Suprapubic skin (tissue), 4 donors: ENCODE measurements around the gene NHSL1. TPM values are rescaled to one million over a fixed set of nuclear protein-coding genes. Genes with fewer than 3 reads are reported as not detected.

ENCODE experiments used
- DNase-seq, 2 donors: peaks; one replicate each; pipeline ENCODE4 v3.0.0-alpha.2; 2019; ENCODE audit warnings: low spot score in 2 of 2
- H3K27ac ChIP-seq: fragments of 200-600 bp; sonication (generic); one replicate; pipeline ENCODE4 v1.5.1; 2019
- H3K27me3 ChIP-seq: fragments of 200-600 bp; sonication (generic); one replicate; pipeline ENCODE4 v1.5.1; 2019
- H3K36me3 ChIP-seq: fragments of 200-600 bp; sonication (generic); one replicate; pipeline ENCODE4 v1.5.1; 2019
- H3K4me1 ChIP-seq: fragments of 200-600 bp; sonication (generic); one replicate; pipeline ENCODE4 v1.5.1; 2019
- H3K4me3 ChIP-seq: fragments of 200-600 bp; sonication (generic); one replicate; pipeline ENCODE4 v1.5.1; 2019; ENCODE audit warnings: mild to moderate bottlenecking
- H3K9me3 ChIP-seq: fragments of 200-600 bp; sonication (generic); one replicate; pipeline ENCODE4 v1.5.1; 2019
- CTCF ChIP-seq, 2 donors: fragments of 200-600 bp in 1 of 2; fragments of 450-650 bp in 1 of 2; sonication (generic) in 1 of 2; IDR thresholded peaks; one replicate each; pipeline ENCODE4 v1.5.1; 2016 to 2019; ENCODE audit warnings: antibody characterized with exemption in 2 of 2, mild to moderate bottlenecking in 1 of 2, moderate library complexity in 1 of 2
- EP300 ChIP-seq: sonication (generic); formaldehyde crosslinking; IDR thresholded peaks from one replicate; pipeline ENCODE4 v1.6.1; 2017; ENCODE audit warnings: antibody characterized with exemption
- POLR2A ChIP-seq, 2 donors: fragments of 450-650 bp; IDR thresholded peaks; one replicate each; pipeline ENCODE4 v1.6.1; 2017; ENCODE audit warnings: antibody characterized with exemption in 2 of 2, mild to moderate bottlenecking in 2 of 2, moderate library complexity in 2 of 2
- POLR2AphosphoS5 ChIP-seq, 3 donors: sonication (generic); formaldehyde crosslinking; IDR thresholded peaks; one replicate each; pipeline ENCODE4 v1.6.1; 2017; ENCODE audit warnings: antibody characterized with exemption in 3 of 3
- WGBS: methylation state at CpG from one replicate; pipeline ENCODE4 v1.1.5; 2018; 5-methylcytosine and 5-hydroxymethylcytosine counted together
- total RNA-seq, 4 donors: library from RNA; depleted of rRNA; stranded (reverse); fragments of >200 nt; gene quantifications; one replicate each; pipeline ENCODE4 v1.1.0, GENCODE V29; 2016

NHSL1 gene
- total RNA-seq, 4 donors from 2014 or later: 62.6 to 105 (median 79.8) TPM

DNA sequence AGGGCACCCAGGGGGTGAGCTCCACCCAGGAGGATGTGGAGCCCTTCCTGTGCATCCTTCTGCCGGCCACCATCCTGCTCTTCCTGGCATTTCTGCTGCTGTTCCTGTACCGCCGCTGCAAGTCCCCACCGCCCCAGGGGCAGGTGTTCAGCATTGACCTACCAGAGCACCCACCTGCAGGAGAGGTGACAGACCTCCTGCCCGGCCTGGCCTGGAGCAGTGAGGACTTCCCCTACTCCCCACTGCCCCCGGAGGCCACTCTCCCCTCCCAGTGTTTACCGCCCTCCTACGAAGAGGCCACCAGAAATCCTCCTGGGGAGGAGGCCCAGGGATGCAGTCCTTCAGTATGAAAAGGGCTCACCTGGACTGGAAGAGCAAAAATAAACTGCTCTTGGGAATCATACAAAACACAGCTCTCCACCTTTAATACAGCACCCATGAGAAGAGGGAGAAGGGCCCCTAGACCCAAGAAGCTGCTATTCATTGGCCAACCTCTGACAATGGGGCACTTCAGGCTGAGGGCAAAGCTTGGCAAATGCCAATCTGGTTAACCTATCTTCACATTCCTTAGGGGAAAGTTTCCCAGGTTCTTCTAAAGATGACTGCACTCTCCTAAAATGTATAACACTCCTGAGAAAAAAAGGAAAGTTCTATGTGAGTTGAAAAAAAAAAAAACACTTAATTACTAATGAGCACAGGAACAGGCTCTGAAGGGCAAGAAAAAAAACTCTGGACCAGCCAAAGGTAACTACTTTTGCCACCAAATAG, 116.6 kb downstream of the NHSL1 start:
- no peak overlapping the region for H3K4me3 ChIP-seq
- TF ChIP-seq POLR2A (IDR thresholded peaks at IDR 0.05): no peak
- no peak for TF ChIP-seq CTCF (IDR thresholded peaks at IDR 0.05)
- no peak for TF ChIP-seq EP300
- no peak for TF ChIP-seq POLR2AphosphoS5 (IDR thresholded peaks at IDR 0.05)
- no peaks in the 10 kb centered on the region for H3K9me3 ChIP-seq
- no peaks in the 10 kb centered on the region for H3K27me3 ChIP-seq
- WGBS: 88% methylated on average over 6 of the region's 8 CpGs
- no peaks in the 10 kb centered on the region for H3K36me3 ChIP-seq
- DNase-seq: no peak
- H3K4me1 ChIP-seq: no peaks in the 10 kb centered on the region
- H3K27ac ChIP-seq: no peak overlapping the region

GRCh38 chr6:138378463-138378862, 120.8 kb downstream of the NHSL1 start:
- Histone ChIP-seq H3K27ac (no peak overlapping the region), H3K4me3 (no peak overlapping the region), H3K27me3 (no peaks in the 10 kb centered on the region), H3K4me1 (no peaks in the 10 kb centered on the region), H3K36me3 (no peaks in the 10 kb centered on the region), H3K9me3 (no peaks in the 10 kb centered on the region)
- no peak for TF ChIP-seq CTCF (IDR thresholded peaks at IDR 0.05)
- 82% methylated on average over 4 of the region's 4 CpGs for WGBS
- DNase-seq: no peak

DNA sequence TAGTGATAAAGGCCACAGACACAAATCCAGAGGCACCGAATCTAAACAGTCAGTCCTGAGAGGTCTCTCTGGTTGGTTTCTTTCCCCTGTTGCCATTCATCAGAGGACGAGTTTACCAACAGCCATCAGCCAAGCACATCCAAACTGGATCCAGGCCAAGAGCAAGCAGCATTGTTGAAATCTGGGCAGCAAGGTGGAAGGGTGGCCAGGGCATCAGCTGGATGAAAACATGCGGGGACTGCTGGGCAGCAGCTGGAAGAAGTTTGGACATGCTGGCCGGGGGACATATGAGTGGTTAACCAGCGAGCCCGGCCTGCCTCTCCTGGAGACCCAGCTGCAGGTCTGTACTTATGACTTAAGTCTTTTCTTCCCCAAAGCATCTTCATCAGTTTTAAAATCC, 121.5 kb downstream of the NHSL1 start, which contains the start of gene SMIM28:
Gene SMIM28, plus strand, starts transcription at position 62 of the 400 bp plus-strand sequence. Its CDS starts 168 bp downstream, at position 230.
- no peaks in the 10 kb centered on the region for H3K4me1 ChIP-seq
- no peaks in the 10 kb centered on the region for H3K36me3 ChIP-seq
- no peak within 1 kb of the TSS for H3K4me3 ChIP-seq
- no peaks in the 10 kb centered on the region for H3K9me3 ChIP-seq
- no peak for TF ChIP-seq POLR2A (IDR thresholded peaks at IDR 0.05)
- H3K27ac ChIP-seq: no peak within 1 kb of the TSS
- WGBS: 83% methylated on average over 6 of the region's 6 CpGs
- H3K27me3 ChIP-seq: no peaks in the 10 kb centered on the region
- no peak for DNase-seq

DNA sequence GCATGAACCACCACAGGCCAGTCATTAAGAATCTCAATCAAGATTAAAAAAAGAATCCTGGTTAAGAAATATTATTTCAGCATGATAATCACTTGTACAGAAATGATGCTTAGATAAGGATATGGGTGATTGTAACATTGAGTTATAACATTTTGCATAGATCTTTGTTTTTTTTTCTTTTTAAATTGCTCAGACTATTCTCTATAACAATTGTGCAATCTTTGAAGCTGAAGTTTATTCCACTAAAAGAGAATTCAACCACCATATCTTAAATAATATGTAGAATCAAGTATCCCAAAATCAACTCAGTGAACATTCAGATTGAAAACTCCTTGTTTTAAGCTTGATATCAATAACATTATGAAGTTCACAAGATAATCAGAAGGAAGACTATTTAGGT, 122.3 kb downstream of the NHSL1 start:
- Histone ChIP-seq H3K36me3 (no peaks in the 10 kb centered on the region), H3K27me3 (no peaks in the 10 kb centered on the region), H3K27ac (no peak overlapping the region), H3K9me3 (no peaks in the 10 kb centered on the region), H3K4me1 (no peaks in the 10 kb centered on the region), H3K4me3 (no peak overlapping the region)
- TF ChIP-seq CTCF (IDR thresholded peaks at IDR 0.05) (no peak), EP300 (no peak), POLR2A (IDR thresholded peaks at IDR 0.05) (no peak), POLR2AphosphoS5 (IDR thresholded peaks at IDR 0.05) (no peak)
- DNase-seq: no peak

DNA sequence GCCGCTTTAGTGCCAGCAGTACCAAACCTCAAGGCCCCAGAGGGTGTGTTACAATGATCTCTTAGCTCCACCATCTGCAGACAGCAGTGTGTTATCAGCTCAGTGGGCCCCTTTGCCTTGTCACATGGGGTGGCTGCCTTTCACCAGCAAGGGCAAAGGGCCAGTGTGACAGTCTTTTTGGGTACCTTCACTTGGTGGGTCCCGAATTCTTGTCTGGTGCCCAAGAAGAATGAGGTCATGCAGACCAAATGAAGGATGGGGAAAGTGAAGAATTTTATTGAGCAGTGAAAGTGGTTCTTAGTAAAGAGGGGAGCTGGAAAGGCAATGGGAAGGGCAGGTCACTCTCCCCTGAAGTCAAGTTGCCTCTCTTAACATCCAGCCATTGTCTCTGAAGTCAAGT, 124.5 kb downstream of the NHSL1 start:
- no peaks in the 10 kb centered on the region for H3K36me3 ChIP-seq
- DNase-seq: no peak
- no peaks in the 10 kb centered on the region for H3K27me3 ChIP-seq
- no peaks in the 10 kb centered on the region for H3K9me3 ChIP-seq
- H3K4me3 ChIP-seq: no peak overlapping the region
- 100% methylated on average over 2 of the region's 2 CpGs for WGBS
- H3K4me1 ChIP-seq: no peaks in the 10 kb centered on the region
- TF ChIP-seq CTCF (IDR thresholded peaks at IDR 0.05) (no peak), POLR2A (IDR thresholded peaks at IDR 0.05) (no peak), POLR2AphosphoS5 (IDR thresholded peaks at IDR 0.05) (no peak), EP300 (no peak)
- H3K27ac ChIP-seq: no peak overlapping the region

DNA sequence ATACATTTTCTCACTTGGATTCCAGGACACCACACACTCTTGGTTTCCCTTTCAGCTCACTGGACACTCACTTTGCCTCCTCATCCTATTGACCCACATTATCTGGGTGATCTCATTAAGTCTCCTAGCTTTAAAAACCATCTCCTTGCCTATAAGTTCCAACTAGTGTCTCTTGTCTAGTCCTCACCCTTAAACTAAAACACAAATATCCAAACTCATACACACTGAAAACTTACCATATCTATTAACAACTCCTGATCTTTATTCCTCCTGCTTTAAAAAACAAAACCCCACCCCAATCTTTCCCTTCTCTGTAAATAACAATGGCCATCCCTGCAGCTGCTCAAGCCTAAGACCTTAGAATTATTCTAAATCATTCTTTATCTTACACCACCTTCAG, 125.1 kb downstream of the NHSL1 start:
- H3K36me3 ChIP-seq: no peaks in the 10 kb centered on the region
- no peak overlapping the region for H3K27ac ChIP-seq
- H3K9me3 ChIP-seq: no peaks in the 10 kb centered on the region
- DNase-seq: no peak
- H3K4me3 ChIP-seq: no peak overlapping the region
- H3K27me3 ChIP-seq: no peaks in the 10 kb centered on the region
- TF ChIP-seq CTCF (IDR thresholded peaks at IDR 0.05) (no peak), POLR2AphosphoS5 (IDR thresholded peaks at IDR 0.05) (no peak), EP300 (no peak)
- no peaks in the 10 kb centered on the region for H3K4me1 ChIP-seq
